Erythroblast (primary cell): ENCODE results near the gene SLC6A11.

Source experiments
- GATA1 ChIP-seq: IDR thresholded peaks from 2 replicates; pipeline ENCODE4 v1.6.1; 2011; ENCODE audit warnings: low read depth, mild to moderate bottlenecking, control low read depth, low read length, moderate library complexity
- POLR2A ChIP-seq: IDR thresholded peaks from 2 replicates; pipeline ENCODE4 v1.6.1; 2011; ENCODE audit warnings: mild to moderate bottlenecking, low read length

DNA sequence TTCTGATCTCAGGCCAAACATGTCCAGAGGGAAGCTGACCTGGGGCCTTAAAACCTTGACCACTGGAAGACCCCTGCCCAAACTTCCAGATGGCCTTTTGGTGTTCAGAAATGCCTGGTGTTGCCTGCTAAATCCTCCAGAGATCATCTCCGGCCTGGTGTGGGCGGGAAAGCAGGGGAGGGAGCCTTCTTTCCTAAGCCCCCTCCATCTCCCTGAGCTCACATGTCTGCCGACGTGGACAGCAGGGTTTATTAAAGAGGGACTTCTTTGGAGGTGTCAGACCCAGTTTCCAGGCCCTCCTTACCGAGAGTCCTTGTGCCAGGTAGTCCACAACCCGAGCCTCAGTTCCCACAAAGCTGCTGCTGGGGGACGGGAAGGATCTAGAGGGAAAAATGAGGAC lies 120.7 kb downstream of the SLC6A11 start:
- TF ChIP-seq POLR2A: no peak
- no peak for TF ChIP-seq GATA1
